Ascending aorta (tissue), 2 donors: Measurements from ENCODE around the gene CHRNB2. TPM values are rescaled to one million over a fixed set of nuclear protein-coding genes. Genes with fewer than 3 reads are reported as not detected.

Experiments used
- DNase-seq, 2 donors: peaks; one replicate each; pipeline ENCODE4 v3.0.0-alpha.2; 2019; ENCODE audit warnings: low spot score in 2 of 2
- H3K27ac ChIP-seq, 2 donors: fragments of 200-600 bp; sonication (generic); one replicate each; pipeline ENCODE4 v1.5.1; 2016 to 2017; ENCODE audit warnings: mild to moderate bottlenecking in 1 of 2
- H3K27me3 ChIP-seq: fragments of 200-600 bp; sonication (generic); one replicate; pipeline ENCODE4 v1.5.1; 2017
- H3K36me3 ChIP-seq, 2 donors: fragments of 200-600 bp; sonication (generic); one replicate each; pipeline ENCODE4 v1.5.1; 2016
- H3K4me1 ChIP-seq, 2 donors: fragments of 200-600 bp; sonication (generic); one replicate each; pipeline ENCODE4 v1.5.1; 2016 to 2017; ENCODE audit warnings: mild to moderate bottlenecking in 1 of 2
- H3K4me3 ChIP-seq, 2 donors: fragments of 200-600 bp; sonication (generic); one replicate each; pipeline ENCODE4 v1.5.1; 2016 to 2017; ENCODE audit warnings: mild to moderate bottlenecking in 1 of 2
- H3K9me3 ChIP-seq, 2 donors: fragments of 200-600 bp; sonication (generic); one replicate each; pipeline ENCODE4 v1.5.1; 2016
- CTCF ChIP-seq, 3 experiments: fragments of 200-600 bp in 2 of 3; fragments of 450-650 bp in 1 of 3; sonication (generic) in 2 of 3; IDR thresholded peaks; one replicate each; pipeline ENCODE4 v1.5.1; 2016 to 2019; ENCODE audit warnings: antibody characterized with exemption in 3 of 3, mild to moderate bottlenecking in 1 of 3, moderate library complexity in 1 of 3
- intact Hi-C: fragments of 100-400 bp; cut with DNase I; formaldehyde crosslinking; loops from one replicate; pipeline ENCODE4 v1.15.1; 2023
- total RNA-seq: library from RNA; depleted of rRNA; stranded (reverse); fragments of >200 nt; gene quantifications from one replicate; pipeline ENCODE4 v1.1.0, GENCODE V29; 2016

Gene CHRNB2
- total RNA-seq, 1 donor from 2014 or later, result not detected

- intact Hi-C loops, result no loop called here
- Histone ChIP-seq H3K4me1 (no peaks in the 10 kb centered on the region), H3K27ac (no peak overlapping the region), H3K4me3 (no peak overlapping the region), H3K36me3 (peaks cover 92 to 99% of the 10 kb centered on the region in 2 donors), H3K27me3 (no peaks in the 10 kb centered on the region), H3K9me3 (no peaks in the 10 kb centered on the region)
- DNase-seq, result no peak
- TF ChIP-seq CTCF (IDR thresholded peaks at IDR 0.05), result no peak
Measured at GRCh38 chr1:154589780-154590179, 22.2 kb downstream of the CHRNB2 start.

GRCh38 chr1:154590756-154591155 lies 23.2 kb downstream of the CHRNB2 start:
- intact Hi-C loops, result no loop called here
- peaks cover 90 to 99% of the 10 kb centered on the region in 2 donors for H3K36me3 ChIP-seq

GRCh38 chr1:154591206-154591605 lies 23.6 kb downstream of the CHRNB2 start:
- H3K4me1 ChIP-seq, result no peaks in the 10 kb centered on the region
- no peak for DNase-seq
- peaks cover 89 to 99% of the 10 kb centered on the region in 2 donors for H3K36me3 ChIP-seq
- intact Hi-C loops, result no loop called here
- H3K27ac ChIP-seq, result no peak overlapping the region
- TF ChIP-seq CTCF (IDR thresholded peaks at IDR 0.05), result no peak
- no peaks in the 10 kb centered on the region for H3K27me3 ChIP-seq
- H3K9me3 ChIP-seq, result no peaks in the 10 kb centered on the region
- no peak overlapping the region for H3K4me3 ChIP-seq

More at GRCh38 chr1:154590756-154591155, 23.2 kb downstream of the CHRNB2 start:
- Histone ChIP-seq H3K4me3 (no peak overlapping the region), H3K27me3 (no peaks in the 10 kb centered on the region), H3K4me1 (no peaks in the 10 kb centered on the region), H3K9me3 (no peaks in the 10 kb centered on the region), H3K27ac (no peak overlapping the region)
- no peak for DNase-seq
- no peak for TF ChIP-seq CTCF (IDR thresholded peaks at IDR 0.05)

- no peak for TF ChIP-seq CTCF (IDR thresholded peaks at IDR 0.05)
Measured at GRCh38 chr1:154593390-154593789, 25.8 kb downstream of the CHRNB2 start.

GRCh38 chr1:154594811-154595210 lies 27.2 kb downstream of the CHRNB2 start:
- Histone ChIP-seq H3K27me3 (no peaks in the 10 kb centered on the region), H3K27ac (no peak overlapping the region), H3K9me3 (no peaks in the 10 kb centered on the region), H3K4me1 (peaks cover under 1 to 9% of the 10 kb centered on the region in 2 donors), H3K36me3 (peaks cover 74 to 87% of the 10 kb centered on the region in 2 donors), H3K4me3 (no peak overlapping the region)
- DNase-seq, result no peak
- no peak for TF ChIP-seq CTCF (IDR thresholded peaks at IDR 0.05)
- intact Hi-C loops, result no loop called here

More at GRCh38 chr1:154593390-154593789, 25.8 kb downstream of the CHRNB2 start:
- H3K9me3 ChIP-seq, result no peaks in the 10 kb centered on the region
- no peak for DNase-seq
- no peaks in the 10 kb centered on the region for H3K27me3 ChIP-seq
- intact Hi-C loops, result no loop called here
- H3K4me3 ChIP-seq, result no peak overlapping the region
- no peak overlapping the region for H3K27ac ChIP-seq
- no peaks in the 10 kb centered on the region for H3K4me1 ChIP-seq
- peaks cover 89 to 99% of the 10 kb centered on the region in 2 donors for H3K36me3 ChIP-seq

- DNase-seq, result no peak
- H3K27ac ChIP-seq, result no peak overlapping the region
- H3K9me3 ChIP-seq, result no peaks in the 10 kb centered on the region
- no peaks in the 10 kb centered on the region for H3K27me3 ChIP-seq
- intact Hi-C loops, result no loop called here
- peaks cover 7 to 16% of the 10 kb centered on the region in 2 donors for H3K4me1 ChIP-seq
- no peak overlapping the region for H3K4me3 ChIP-seq
- peaks cover 71 to 82% of the 10 kb centered on the region in 2 donors for H3K36me3 ChIP-seq
- no peak for TF ChIP-seq CTCF (IDR thresholded peaks at IDR 0.05)
Measured at GRCh38 chr1:154595621-154596020, 28.0 kb downstream of the CHRNB2 start.
